Right lobe of liver (tissue), 4 donors: ENCODE results near the gene BMP8B.

ENCODE experiments used
- POLR2A ChIP-seq: fragments of 450-650 bp; IDR thresholded peaks from one replicate; pipeline ENCODE4 v1.6.1; 2017; ENCODE audit warnings: antibody characterized with exemption, mild to moderate bottlenecking
- TF ChIP-seq, protein P1 (sequence below), 4 donors: fragments of 200-600 bp in 3 of 4; fragments of 450-650 bp in 1 of 4; IDR thresholded peaks; one replicate each; pipeline versions ENCODE4 v1.5.1 to v1.8.0; 2016 to 2022; ENCODE audit warnings: antibody characterized with exemption in 4 of 4, mild to moderate bottlenecking in 2 of 4
- donor health status: DM: no; HTN: no; CAD: no.
- donor health status: DM: no; HTN: no; CAD: no.
- donor health status: DM: no; HTN: yes; CAD: no.

DNA sequence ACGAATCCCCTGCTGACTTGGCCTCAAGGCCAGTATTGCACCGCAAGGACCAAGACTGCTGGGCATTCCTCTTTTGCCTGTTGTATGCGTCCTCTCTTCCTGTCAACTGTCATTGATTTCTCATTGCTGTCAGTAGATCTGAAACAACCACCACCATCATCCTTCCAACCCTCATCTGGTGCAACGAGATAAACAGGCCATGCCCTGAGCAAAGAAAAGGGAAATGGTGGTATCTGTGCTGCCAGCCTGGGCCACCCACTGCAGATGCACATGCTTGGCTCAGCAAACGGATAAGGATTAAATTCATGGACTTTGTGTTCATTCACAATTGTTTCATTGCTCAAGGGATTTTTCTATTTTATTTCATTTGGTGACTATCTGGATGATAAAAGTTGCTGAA lies 31.2 kb downstream of the BMP8B start:
- TF ChIP-seq, protein P1, sequence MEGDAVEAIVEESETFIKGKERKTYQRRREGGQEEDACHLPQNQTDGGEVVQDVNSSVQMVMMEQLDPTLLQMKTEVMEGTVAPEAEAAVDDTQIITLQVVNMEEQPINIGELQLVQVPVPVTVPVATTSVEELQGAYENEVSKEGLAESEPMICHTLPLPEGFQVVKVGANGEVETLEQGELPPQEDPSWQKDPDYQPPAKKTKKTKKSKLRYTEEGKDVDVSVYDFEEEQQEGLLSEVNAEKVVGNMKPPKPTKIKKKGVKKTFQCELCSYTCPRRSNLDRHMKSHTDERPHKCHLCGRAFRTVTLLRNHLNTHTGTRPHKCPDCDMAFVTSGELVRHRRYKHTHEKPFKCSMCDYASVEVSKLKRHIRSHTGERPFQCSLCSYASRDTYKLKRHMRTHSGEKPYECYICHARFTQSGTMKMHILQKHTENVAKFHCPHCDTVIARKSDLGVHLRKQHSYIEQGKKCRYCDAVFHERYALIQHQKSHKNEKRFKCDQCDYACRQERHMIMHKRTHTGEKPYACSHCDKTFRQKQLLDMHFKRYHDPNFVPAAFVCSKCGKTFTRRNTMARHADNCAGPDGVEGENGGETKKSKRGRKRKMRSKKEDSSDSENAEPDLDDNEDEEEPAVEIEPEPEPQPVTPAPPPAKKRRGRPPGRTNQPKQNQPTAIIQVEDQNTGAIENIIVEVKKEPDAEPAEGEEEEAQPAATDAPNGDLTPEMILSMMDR (IDR thresholded peaks at IDR 0.05): no peak
- TF ChIP-seq POLR2A: no peak
